ENCODE results near the gene TJP1. TPM values are rescaled to one million over a fixed set of nuclear protein-coding genes. Genes with fewer than 3 reads are reported as not detected.

TJP1 gene
- total RNA-seq, 4 donors from 2014 or later, result 59.1 to 99.9 (median 83.8) TPM

DNA sequence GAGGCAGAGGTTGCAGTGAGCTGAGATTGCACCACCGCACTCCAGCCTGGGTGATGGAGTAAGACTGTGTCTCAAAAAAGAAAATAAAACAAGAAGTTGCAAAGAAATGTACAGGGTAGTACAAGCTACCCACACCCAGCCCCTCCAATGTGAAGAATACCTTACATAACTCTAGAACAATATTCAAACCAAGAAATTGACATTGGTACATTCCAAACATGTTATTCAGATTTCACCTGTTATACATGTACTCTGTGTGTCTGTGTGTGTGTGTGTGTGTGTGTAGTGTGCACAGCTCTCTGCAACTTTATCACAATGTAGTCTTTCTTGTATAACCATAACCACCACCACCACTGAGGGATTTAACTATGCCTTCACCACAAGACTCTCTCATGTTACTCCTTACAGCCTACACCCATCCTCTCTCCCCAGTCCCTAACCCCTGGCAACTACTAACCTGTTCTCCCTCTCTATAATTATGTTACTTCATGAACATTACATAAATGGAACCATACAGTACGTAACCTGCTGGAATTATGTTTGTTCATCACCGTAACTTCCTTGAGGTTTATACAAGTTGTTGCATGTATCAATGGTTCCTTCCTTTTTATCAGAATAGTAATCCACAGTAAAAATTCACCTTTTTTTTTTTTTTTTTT lies 16.2 kb upstream of the TJP1 start:
- TF ChIP-seq POLR2A (IDR thresholded peaks at IDR 0.05), result no peak
- TF ChIP-seq, protein P1, sequence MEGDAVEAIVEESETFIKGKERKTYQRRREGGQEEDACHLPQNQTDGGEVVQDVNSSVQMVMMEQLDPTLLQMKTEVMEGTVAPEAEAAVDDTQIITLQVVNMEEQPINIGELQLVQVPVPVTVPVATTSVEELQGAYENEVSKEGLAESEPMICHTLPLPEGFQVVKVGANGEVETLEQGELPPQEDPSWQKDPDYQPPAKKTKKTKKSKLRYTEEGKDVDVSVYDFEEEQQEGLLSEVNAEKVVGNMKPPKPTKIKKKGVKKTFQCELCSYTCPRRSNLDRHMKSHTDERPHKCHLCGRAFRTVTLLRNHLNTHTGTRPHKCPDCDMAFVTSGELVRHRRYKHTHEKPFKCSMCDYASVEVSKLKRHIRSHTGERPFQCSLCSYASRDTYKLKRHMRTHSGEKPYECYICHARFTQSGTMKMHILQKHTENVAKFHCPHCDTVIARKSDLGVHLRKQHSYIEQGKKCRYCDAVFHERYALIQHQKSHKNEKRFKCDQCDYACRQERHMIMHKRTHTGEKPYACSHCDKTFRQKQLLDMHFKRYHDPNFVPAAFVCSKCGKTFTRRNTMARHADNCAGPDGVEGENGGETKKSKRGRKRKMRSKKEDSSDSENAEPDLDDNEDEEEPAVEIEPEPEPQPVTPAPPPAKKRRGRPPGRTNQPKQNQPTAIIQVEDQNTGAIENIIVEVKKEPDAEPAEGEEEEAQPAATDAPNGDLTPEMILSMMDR (IDR thresholded peaks at IDR 0.05), result no peak
- no peak overlapping the region for H3K4me3 ChIP-seq (ENCODE audit: low read depth, poor library complexity, severe bottlenecking)
- no peak for DNase-seq (ENCODE audit: low spot score in 2 of 2)
- WGBS, 2 donors, result 68 to 78% methylated on average over 3 of the region's 3 CpGs
- intact Hi-C loops (cut with DNase I; ENCODE audit: low total_unique reads), result no loop called here

GRCh38 chr15:29835301-29835700 lies 13.0 kb upstream of the TJP1 start:
- WGBS, 2 donors, result 64 to 65% methylated on average over 4 of the region's 4 CpGs
- intact Hi-C loops (cut with DNase I; ENCODE audit: low total_unique reads), result no loop called here
- no peak for TF ChIP-seq POLR2A (IDR thresholded peaks at IDR 0.05)
- TF ChIP-seq, protein P1 (IDR thresholded peaks at IDR 0.05), result no peak
- H3K4me3 ChIP-seq (ENCODE audit: low read depth, poor library complexity, severe bottlenecking), result no peak overlapping the region
- no peak for DNase-seq (ENCODE audit: low spot score in 2 of 2)

DNA sequence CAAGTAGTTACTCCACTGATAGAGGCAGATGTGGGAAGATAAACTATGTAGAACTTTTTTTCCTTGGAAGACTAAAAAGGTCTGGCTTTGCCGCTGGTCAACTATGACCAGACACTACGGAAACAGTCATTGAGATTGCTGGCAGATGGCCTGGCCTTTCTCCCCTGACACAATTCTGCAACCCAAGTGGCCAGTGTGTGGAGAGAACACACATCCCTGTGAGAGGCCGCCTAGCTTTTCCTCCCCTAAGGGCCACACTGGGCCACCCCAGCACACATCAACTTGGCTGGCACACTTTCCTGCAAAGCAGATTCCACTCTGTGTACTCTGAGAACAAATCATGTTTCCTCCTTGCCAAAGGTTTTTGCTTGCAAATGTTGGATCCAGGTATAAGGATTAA lies 10.4 kb upstream of the TJP1 start:
- intact Hi-C loops (cut with DNase I; ENCODE audit: low total_unique reads), result no loop called here
- 91 to 92% methylated on average over 3 of the region's 3 CpGs for WGBS, 2 donors
- no peak overlapping the region for H3K4me3 ChIP-seq (ENCODE audit: low read depth, poor library complexity, severe bottlenecking)
- DNase-seq (ENCODE audit: low spot score in 2 of 2), result no peak
- TF ChIP-seq POLR2A (IDR thresholded peaks at IDR 0.05), result no peak
- TF ChIP-seq, protein P1 (IDR thresholded peaks at IDR 0.05), result no peak

GRCh38 chr15:29826908-29827820 lies 4.9 kb upstream of the TJP1 start:
- intact Hi-C loops (cut with DNase I; ENCODE audit: low total_unique reads), result no loop called here
- no peak overlapping the region for H3K4me3 ChIP-seq (ENCODE audit: low read depth, poor library complexity, severe bottlenecking)
- DNase-seq (ENCODE audit: low spot score in 2 of 2), result no peak
- WGBS, 2 donors, result 70 to 74% methylated on average over 8 of the region's 8 CpGs
- TF ChIP-seq, protein P1 (IDR thresholded peaks at IDR 0.05), result no peak
- TF ChIP-seq POLR2A (IDR thresholded peaks at IDR 0.05), result no peak

DNA sequence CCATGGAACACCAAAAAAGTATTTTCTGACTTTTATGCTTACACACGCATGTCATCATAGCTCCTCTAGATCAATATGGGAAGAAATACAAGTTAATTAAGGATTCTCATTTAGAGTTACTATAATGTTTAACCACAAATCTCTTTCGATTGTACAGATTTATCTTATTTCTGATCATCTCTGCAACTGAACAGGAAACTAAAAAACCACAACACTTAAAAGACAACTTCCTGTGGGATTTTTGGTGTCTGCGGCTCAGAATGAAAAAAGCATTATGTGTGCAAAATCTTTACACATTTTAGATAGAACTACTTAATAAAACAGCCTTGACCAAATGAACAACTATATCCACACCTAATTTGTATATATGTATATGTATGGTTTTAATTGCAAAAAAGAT lies 3.0 kb upstream of the TJP1 start:
- no peak for TF ChIP-seq POLR2A (IDR thresholded peaks at IDR 0.05)
- TF ChIP-seq, protein P1 (IDR thresholded peaks at IDR 0.05), result no peak
- 45 to 47% methylated on average over 3 of the region's 3 CpGs for WGBS, 2 donors
- H3K4me3 ChIP-seq (ENCODE audit: low read depth, poor library complexity, severe bottlenecking), result no peak overlapping the region
- DNase-seq (ENCODE audit: low spot score in 2 of 2), result no peak
- intact Hi-C loops (cut with DNase I; ENCODE audit: low total_unique reads), result no loop called here

Measured in lower leg skin (tissue), 4 donors.